ENCODE results near the gene TUSC2. TPM values are rescaled to one million over a fixed set of nuclear protein-coding genes. Genes with fewer than 3 reads are reported as not detected.
A peak's percentile ranks its signal among the peaks of the same experiment; 100 is the strongest.

TUSC2 gene
- total and polyA plus RNA-seq, 2 of the 8 experiments (the other 6 are each of a cell fraction or from before 2014, with no cell fraction given) = 33.3 to 65.4 TPM

DNA sequence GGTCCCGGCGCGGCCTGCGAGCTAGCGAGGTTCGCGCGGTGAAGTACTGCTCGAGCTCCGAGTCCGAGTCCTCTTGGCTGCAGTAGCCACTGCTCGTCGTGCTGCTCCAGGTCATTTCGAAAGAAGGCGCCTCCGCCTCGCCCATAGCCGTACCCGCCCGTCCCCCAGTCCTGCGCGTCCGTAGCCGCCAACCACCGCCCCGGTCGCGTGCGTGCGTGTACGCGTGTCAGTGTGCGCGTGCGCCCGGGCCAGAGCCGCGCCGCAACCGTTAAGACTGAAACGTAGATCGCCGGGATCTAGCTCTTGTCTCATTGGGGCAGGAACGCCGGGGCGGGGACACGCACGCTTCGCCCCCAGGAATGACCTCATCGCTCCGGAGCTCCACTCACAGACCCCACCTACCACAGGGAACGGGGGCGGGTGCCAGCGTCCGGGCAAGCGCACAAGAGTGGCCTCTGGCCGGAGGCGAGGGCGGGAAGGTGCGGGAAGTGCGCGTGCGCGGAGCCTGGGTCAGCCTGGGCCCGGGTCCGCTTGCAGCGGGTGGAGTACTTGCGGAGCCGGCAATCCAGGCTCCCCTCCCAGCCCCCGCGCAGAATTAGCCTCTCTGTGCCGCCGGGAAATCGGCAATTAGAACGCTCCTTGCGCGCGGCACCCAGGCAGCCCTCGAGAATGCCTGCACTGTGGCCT is 9.3 kb upstream of the TUSC2 start (continued):
- TF ChIP-seq JUN (IDR thresholded peaks at IDR 0.05; ENCODE audit: low read depth, low read length) (peak; percentile 58; the same call in 1 of the 2 replicates), BCL11A (IDR thresholded peaks at IDR 0.05; ENCODE audit: low read depth in 2 of 2, low read length in 2 of 2) (no peak), SIN3A (conservative IDR thresholded peaks at IDR 0.05 in 1 of 2, IDR thresholded peaks at IDR 0.05 in 1 of 2; ENCODE audit: low read depth in 1 of 2, low read length in 2 of 2) (0 out of 4 replicates have a peak, but pooled peaks of 1 of the 2 experiments have one; percentile 51), GTF2F1 (IDR thresholded peaks at IDR 0.05; ENCODE audit: borderline replicate concordance, low read depth, low read length) (0 out of 2 replicates have a peak, but pooled peaks have one; percentile 19), BACH1 (IDR thresholded peaks at IDR 0.05; ENCODE audit: low read length) (peak; percentile 70), GABPA (IDR thresholded peaks at IDR 0.05; ENCODE audit: borderline replicate concordance, insufficient read depth, low read length) (no peak), YY1 (IDR thresholded peaks at IDR 0.05; ENCODE audit: low read depth, low read length) (no peak), CHD2 (IDR thresholded peaks at IDR 0.05; ENCODE audit: low read length) (no peak), TBP (IDR thresholded peaks at IDR 0.05; ENCODE audit: low read depth, low read length) (no peak; the same call in 1 of the 2 replicates), RAD21 (IDR thresholded peaks at IDR 0.05 in 1 of 2, conservative IDR thresholded peaks at IDR 0.05 in 1 of 2; ENCODE audit: low read depth in 2 of 2, low read length in 2 of 2) (no peak), NRF1 (IDR thresholded peaks at IDR 0.05; ENCODE audit: low read depth, low read length) (peak; percentile 34), SIX5 (IDR thresholded peaks at IDR 0.05; ENCODE audit: low read depth, low read length) (no peak), JUND (IDR thresholded peaks at IDR 0.05; ENCODE audit: low read length) (peak; percentile 91), POLR2A (IDR thresholded peaks at IDR 0.05; ENCODE audit: control extremely low read depth in 1 of 2, low read depth in 2 of 2, low read length in 2 of 2) (peak in 1 of 2 experiments; percentile 54; a peak in 2 of 3 replicates), POU5F1 (IDR thresholded peaks at IDR 0.05; ENCODE audit: low read depth, low read length) (no peak), NANOG (IDR thresholded peaks at IDR 0.05; ENCODE audit: insufficient read depth, low read depth, low read length, poor library complexity, severe bottlenecking) (no peak), HDAC2 (IDR thresholded peaks at IDR 0.05; ENCODE audit: borderline replicate concordance in 1 of 2, low read depth in 2 of 2, low read length in 2 of 2) (0 out of 4 replicates have a peak, but pooled peaks of 1 of the 2 experiments have one; percentile 90)
